ENCODE measurements around the gene INPP5A. TPM values are rescaled to one million over a fixed set of nuclear protein-coding genes. Genes with fewer than 3 reads are reported as not detected.

INPP5A gene
- total RNA-seq, 1 donor from 2014 or later = 30.6 TPM

- peaks cover 6% of the 10 kb centered on the region for H3K27me3 Mint-ChIP-seq
- peaks cover 49% of the 10 kb centered on the region for H3K4me1 Mint-ChIP-seq (ENCODE audit: low read depth)
- peaks cover 5% of the 10 kb centered on the region for H3K9me3 Mint-ChIP-seq (ENCODE audit: low read depth)
- DNase-seq (ENCODE audit: low spot score, unreplicated experiment) = no peak
- peaks cover 19% of the 10 kb centered on the region for H3K36me3 Mint-ChIP-seq (ENCODE audit: insufficient read depth)
- no peak for TF ChIP-seq CTCF (IDR thresholded peaks at IDR 0.05; ENCODE audit: unreplicated experiment)
- H3K27ac Mint-ChIP-seq = peak overlapping the region; percentile 59
- no peak overlapping the region for H3K4me3 Mint-ChIP-seq (ENCODE audit: low read depth)
These were observed 149.8 kb downstream of the INPP5A start for GRCh38 chr10:132687181-132687892.

GRCh38 chr10:132687893-132688579 is 150.4 kb downstream of the INPP5A start:
- Mint-ChIP-seq H3K4me1 (ENCODE audit: low read depth) (peaks cover 49% of the 10 kb centered on the region), H3K9me3 (ENCODE audit: low read depth) (peaks cover 12% of the 10 kb centered on the region), H3K4me3 (ENCODE audit: low read depth) (no peak overlapping the region), H3K27ac (no peak overlapping the region), H3K27me3 (peaks cover 6% of the 10 kb centered on the region), H3K36me3 (ENCODE audit: insufficient read depth) (peaks cover 26% of the 10 kb centered on the region)
- no peak for TF ChIP-seq CTCF (IDR thresholded peaks at IDR 0.05; ENCODE audit: unreplicated experiment)
- no peak for DNase-seq (ENCODE audit: low spot score, unreplicated experiment)

GRCh38 chr10:132688580-132689420 is 151.2 kb downstream of the INPP5A start:
- no peak overlapping the region for H3K27ac Mint-ChIP-seq
- no peak for TF ChIP-seq CTCF (IDR thresholded peaks at IDR 0.05; ENCODE audit: unreplicated experiment)
- peaks cover 29% of the 10 kb centered on the region for H3K36me3 Mint-ChIP-seq (ENCODE audit: insufficient read depth)
- no peak overlapping the region for H3K4me3 Mint-ChIP-seq (ENCODE audit: low read depth)
- no peak for DNase-seq (ENCODE audit: low spot score, unreplicated experiment)
- peaks cover 6% of the 10 kb centered on the region for H3K27me3 Mint-ChIP-seq
- H3K4me1 Mint-ChIP-seq (ENCODE audit: low read depth) = peaks cover 47% of the 10 kb centered on the region
- H3K9me3 Mint-ChIP-seq (ENCODE audit: low read depth) = peaks cover 18% of the 10 kb centered on the region

- Mint-ChIP-seq H3K36me3 (ENCODE audit: insufficient read depth) (peaks cover 37% of the 10 kb centered on the region), H3K27me3 (peaks cover 6% of the 10 kb centered on the region), H3K4me3 (ENCODE audit: low read depth) (no peak overlapping the region), H3K4me1 (ENCODE audit: low read depth) (peaks cover 37% of the 10 kb centered on the region), H3K9me3 (ENCODE audit: low read depth) (peaks cover 28% of the 10 kb centered on the region), H3K27ac (no peak overlapping the region)
- no peak for DNase-seq (ENCODE audit: low spot score, unreplicated experiment)
- no peak for TF ChIP-seq CTCF (IDR thresholded peaks at IDR 0.05; ENCODE audit: unreplicated experiment)
These were observed 152.3 kb downstream of the INPP5A start for GRCh38 chr10:132689721-132690360.

- H3K36me3 Mint-ChIP-seq (ENCODE audit: insufficient read depth) = peaks cover 42% of the 10 kb centered on the region
- no peak overlapping the region for H3K27ac Mint-ChIP-seq
- H3K4me1 Mint-ChIP-seq (ENCODE audit: low read depth) = peaks cover 33% of the 10 kb centered on the region
- H3K27me3 Mint-ChIP-seq = peaks cover 6% of the 10 kb centered on the region
- no peak overlapping the region for H3K4me3 Mint-ChIP-seq (ENCODE audit: low read depth)
- DNase-seq (ENCODE audit: low spot score, unreplicated experiment) = no peak
- no peak for TF ChIP-seq CTCF (IDR thresholded peaks at IDR 0.05; ENCODE audit: unreplicated experiment)
- peaks cover 34% of the 10 kb centered on the region for H3K9me3 Mint-ChIP-seq (ENCODE audit: low read depth)
These were observed 152.8 kb downstream of the INPP5A start for GRCh38 chr10:132690401-132690800.

All from progenitor cell of endocrine pancreas (in vitro differentiated cells).